K562 (cell line): Measurements from ENCODE around the gene IFNA7. TPM values are rescaled to one million over a fixed set of nuclear protein-coding genes. Genes with fewer than 3 reads are reported as not detected.
"Not testable (repeated sequence)": the region's sequence is repeated elsewhere in the genome, so short reads cannot be mapped to it uniquely, and the experiment has no call there.

Experiments used
- ATAC-seq: fragments of 200-7000 bp; cut with Tn5 transposase; 3 replicates; pipeline ENCODE4 v1.9.1; 2020; ENCODE audit warnings: moderate library complexity
- BruUV-seq: library from RNA; stranded (reverse); fragments of 400-500 nt; replicated peaks from 2 replicates; lab custom pipeline; 2021; lab: Mats Ljungman, UMichigan
- CTCF ChIA-PET: fragments of 300-600 bp; formaldehyde crosslinking; extraction: SDS; loops from one replicate; lab custom pipeline; 2021; ENCODE audit warnings: low intra/inter-chr PET ratio; lab: Yijun Ruan, JAX
- POLR2A ChIA-PET: fragments of 300-600, 350-650 bp; sonication (Branson Sonifier 250); formaldehyde crosslinking; extraction: SDS; loops from one replicate; lab custom pipeline; 2021; ENCODE audit warnings: antibody characterized with exemption, inconsistent platforms; lab: Yijun Ruan, JAX
- DNase-seq, 4 experiments: peaks; one replicate each; pipeline versions ENCODE4 v3.0.0 to v3.0.0-alpha.2; 2011 to 2018; ENCODE audit warnings: low spot score in 3 of 4, mixed read lengths in 3 of 4; ENCODE audit errors: extremely low read depth in 1 of 4
- FAIRE-seq: peaks from 2 replicates; lab custom pipeline; 2011; peaks lifted over from hg19 to GRCh38; lab: Jason Lieb, UNC
- H2AFZ ChIP-seq: 2 replicates; pipeline ENCODE4 v1.6.0; 2011; ENCODE audit warnings: low read depth, low read length, control low read depth, inconsistent platforms
- H3K27ac ChIP-seq: fragments of 200-600 bp; 3 replicates; pipeline ENCODE4 v1.8.0; 2011; ENCODE audit warnings: low read depth, mild to moderate bottlenecking, control low read depth, inconsistent platforms, low read length, moderate library complexity, mixed read lengths; ENCODE audit errors: extremely low read depth
- H3K27me3 ChIP-seq, 2 experiments: fragments of 300-600 bp in 1 of 2; 2 replicates in 1 of 2; 3 replicates in 1 of 2; pipeline versions ENCODE4 v1.6.0 to v1.8.0; 2011; ENCODE audit warnings: inconsistent platforms in 2 of 2, low read length in 2 of 2, mild to moderate bottlenecking in 1 of 2, mixed read lengths in 1 of 2, moderate library complexity in 1 of 2; ENCODE audit not compliant: control insufficient read depth in 2 of 2, insufficient read depth in 2 of 2
- H3K36me3 ChIP-seq: fragments of 300-600 bp; 3 replicates; pipeline ENCODE4 v1.8.0; 2011; ENCODE audit warnings: mild to moderate bottlenecking, low read length, inconsistent platforms; ENCODE audit not compliant: control insufficient read depth, insufficient read depth
- H3K4me1 ChIP-seq, 2 experiments: fragments of 200-600 bp in 1 of 2; replicated peaks in 1 of 2; 2 replicates in 1 of 2; 3 replicates in 1 of 2; pipeline versions ENCODE4 v1.5.1 to v1.8.0; 2011; ENCODE audit warnings: inconsistent platforms in 2 of 2, low read length in 2 of 2, mild to moderate bottlenecking in 1 of 2, mixed read lengths in 1 of 2, moderate library complexity in 1 of 2; ENCODE audit not compliant: control insufficient read depth in 2 of 2, insufficient read depth in 2 of 2
- H3K4me2 ChIP-seq: 2 replicates; pipeline ENCODE4 v1.6.1; 2011; ENCODE audit warnings: low read length, control low read depth, inconsistent platforms, mixed read lengths; ENCODE audit not compliant: insufficient read depth
- H3K4me3 ChIP-seq: fragments of 200-600 bp; sonication (generic), shearing (Covaris generic); 2 replicates; pipeline ENCODE4 v1.5.1; 2016; ENCODE audit warnings: control low read depth, inconsistent platforms
- H3K79me2 ChIP-seq: fragments of 200-600 bp; 3 replicates; pipeline ENCODE4 v1.8.0; 2011; ENCODE audit warnings: low read length, inconsistent platforms; ENCODE audit not compliant: control insufficient read depth, insufficient read depth
- H3K9ac ChIP-seq, 2 experiments: 2 replicates each; pipeline versions ENCODE4 v1.6.0 to v1.6.1; 2011; ENCODE audit warnings: low read depth in 2 of 2, low read length in 2 of 2, control low read depth in 1 of 2, inconsistent platforms in 1 of 2, mild to moderate bottlenecking in 1 of 2, mixed read lengths in 1 of 2; ENCODE audit not compliant: insufficient read depth in 1 of 2
- H3K9me1 ChIP-seq: one replicate; pipeline ENCODE4 v1.6.0; 2011; ENCODE audit warnings: inconsistent platforms, mild to moderate bottlenecking, low read length, moderate library complexity; ENCODE audit not compliant: control insufficient read depth, insufficient read depth
- H3K9me3 ChIP-seq: replicated peaks from 2 replicates; pipeline ENCODE4 v1.5.1; 2011; ENCODE audit warnings: low read depth, low read length, inconsistent platforms; ENCODE audit not compliant: control insufficient read depth, insufficient read depth
- H4K20me1 ChIP-seq: replicated peaks from 2 replicates; pipeline ENCODE4 v1.6.1; 2011; ENCODE audit warnings: low read length, inconsistent platforms, mixed read lengths; ENCODE audit not compliant: control insufficient read depth, insufficient read depth
- GABPB2 ChIP-seq: fragments of 250-450 bp; sonication (Bioruptor Pico); conservative IDR thresholded peaks from 2 replicates; pipeline ENCODE4 v1.5.1; 2021; ENCODE audit warnings: mild to moderate bottlenecking
- NFRKB ChIP-seq: fragments of 450-650 bp; IDR thresholded peaks from 2 replicates; pipeline ENCODE4 v1.6.1; 2016; ENCODE audit warnings: low read depth
- WGBS: fragments of 100-300 bp; shearing (Covaris generic); methylation state at CpG from one replicate; pipeline ENCODE4 v1.1.6; 2016; ENCODE audit warnings: low coverage, mixed read lengths; ENCODE audit not compliant: insufficient coverage; ENCODE audit errors: missing lambda C conversion rate; 5-methylcytosine and 5-hydroxymethylcytosine counted together
- in situ Hi-C: fragments of 300-500 bp; cut with MboI; formaldehyde crosslinking; loops from 4 replicates; pipeline ENCODE4 v1.15.0; 2018; ENCODE audit warnings: inconsistent platforms, mixed read lengths
- intact Hi-C: fragments of 100-400 bp; cut with micrococcal nuclease; formaldehyde crosslinking; loops from 2 replicates; pipeline ENCODE4 v1.14.2; 2022
- polyA plus RNA-seq, 8 experiments: library from polyadenylated mRNA; depleted of rRNA in 4 of 8; stranded (reverse) in 5 of 8; unstranded in 3 of 8; fragments of >200 nt; fragmentation: Nextera tagmentation in 2 of 8; fragmentation: Illumina TruSeq in 1 of 8; extraction: Ambion mirVana in 2 of 8; extraction: Trizol in 1 of 8; gene quantifications; 2 replicates each; pipeline versions ENCODE4 v1.2.1 to v1.2.3, GENCODE V29; 2011 to 2014; ENCODE audit warnings: inconsistent platforms in 1 of 8, missing spikeins in 1 of 8
- total RNA-seq, 7 experiments: library from RNA; depleted of rRNA in 6 of 7; stranded (reverse); fragments of >200 nt in 6 of 7; fragmentation: Illumina TruSeq in 2 of 7; extraction: Trizol in 2 of 7; gene quantifications; 2 replicates each; pipeline versions ENCODE4 v1.2.1 to v1.2.3, GENCODE V29; 2011 to 2021; ENCODE audit warnings: low replicate concordance in 1 of 7

Gene IFNA7
- total and polyA plus RNA-seq, 9 of the 15 experiments (the other 6 are each of a cell fraction or from before 2014, with no cell fraction given): not detected

DNA sequence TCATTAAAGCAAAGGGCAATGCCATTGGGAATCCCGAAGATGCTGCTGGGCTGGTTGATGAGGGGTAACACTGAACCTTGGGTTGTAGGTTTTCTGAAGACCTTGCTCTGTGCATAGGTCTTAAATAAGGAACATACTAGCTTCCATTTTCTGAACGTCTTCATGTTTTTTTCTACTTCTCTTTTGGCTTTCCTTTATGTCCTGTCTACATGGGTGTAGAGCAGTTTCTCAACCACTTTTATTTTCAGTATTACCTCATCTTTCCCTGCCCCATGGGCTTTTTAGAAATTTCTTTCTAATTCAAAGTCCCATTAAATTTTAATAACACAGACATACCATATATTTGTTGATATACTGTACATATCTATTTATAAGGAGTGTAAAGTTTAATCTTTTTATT lies 37.9 kb upstream of the IFNA7 start, which contains the start of gene IFNA14:
Gene IFNA14 (minus strand): TSS at position 95 of the 400 bp plus-strand sequence. CDS start 70 bp downstream, at position 25.
- in situ Hi-C loops (no loop called here), intact Hi-C loops (no loop called here)
- Histone ChIP-seq H3K9me1 (no peaks in the 10 kb centered on the region), H3K79me2 (no peaks in the 10 kb centered on the region)
- TF ChIP-seq GABPB2: no peak
- TF ChIP-seq NFRKB: no peak
- TF ChIP-seq, all 486 proteins: peak for 0
- WGBS: no CpG with 5 or more reads among the region's 2 CpGs
- no peaks in the 10 kb centered on the region for H3K27me3 ChIP-seq
- H3K4me1 ChIP-seq: no peaks in the 10 kb centered on the region
- no peak within 1 kb of the TSS for H3K4me3 ChIP-seq
- H3K36me3 ChIP-seq: no peaks in the 10 kb centered on the region
- H3K27ac ChIP-seq: no peak within 1 kb of the TSS
- no peak for ATAC-seq
- H3K9ac ChIP-seq: no peak within 1 kb of the TSS
- no TSS peak for BruUV-seq
- ChIA-PET POLR2A (no interaction called here), CTCF (no interaction called here)
- no peaks in the 10 kb centered on the region for H4K20me1 ChIP-seq
- H2AFZ ChIP-seq: no peak within 1 kb of the TSS
- no peak within 1 kb of the TSS for H3K4me2 ChIP-seq
- FAIRE-seq: no peak
- no peak for DNase-seq
- no peaks in the 10 kb centered on the region for H3K9me3 ChIP-seq

DNA sequence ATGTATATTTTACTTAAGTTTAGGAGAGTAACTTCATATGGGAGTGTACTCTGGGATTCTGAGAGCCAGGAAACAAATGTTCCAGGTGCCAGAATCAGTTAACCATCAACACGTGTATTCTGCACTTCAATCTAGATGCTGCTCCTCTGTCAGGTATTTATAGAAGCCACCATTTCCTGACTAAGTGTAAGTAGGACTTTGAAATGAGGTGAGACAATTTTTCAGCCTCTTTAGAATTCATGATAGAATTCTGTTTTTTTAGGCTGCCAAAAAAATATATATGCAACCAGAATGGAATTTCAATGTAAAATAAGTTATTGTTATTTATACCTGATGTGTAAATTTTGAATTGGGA lies 34.3 kb upstream of the IFNA7 start:
- FAIRE-seq, H3K27me3 ChIP-seq, H4K20me1 ChIP-seq, POLR2A ChIA-PET, H2AFZ ChIP-seq, H3K9ac ChIP-seq, BruUV-seq, H3K4me1 ChIP-seq, DNase-seq, in situ Hi-C loops, H3K79me2 ChIP-seq, H3K4me3 ChIP-seq, H3K9me1 ChIP-seq, intact Hi-C loops, H3K36me3 ChIP-seq, H3K27ac ChIP-seq, CTCF ChIA-PET, ATAC-seq, H3K4me2 ChIP-seq, H3K9me3 ChIP-seq: not testable (repeated sequence)
- no CpG with 5 or more reads among the region's 1 CpG for WGBS

DNA sequence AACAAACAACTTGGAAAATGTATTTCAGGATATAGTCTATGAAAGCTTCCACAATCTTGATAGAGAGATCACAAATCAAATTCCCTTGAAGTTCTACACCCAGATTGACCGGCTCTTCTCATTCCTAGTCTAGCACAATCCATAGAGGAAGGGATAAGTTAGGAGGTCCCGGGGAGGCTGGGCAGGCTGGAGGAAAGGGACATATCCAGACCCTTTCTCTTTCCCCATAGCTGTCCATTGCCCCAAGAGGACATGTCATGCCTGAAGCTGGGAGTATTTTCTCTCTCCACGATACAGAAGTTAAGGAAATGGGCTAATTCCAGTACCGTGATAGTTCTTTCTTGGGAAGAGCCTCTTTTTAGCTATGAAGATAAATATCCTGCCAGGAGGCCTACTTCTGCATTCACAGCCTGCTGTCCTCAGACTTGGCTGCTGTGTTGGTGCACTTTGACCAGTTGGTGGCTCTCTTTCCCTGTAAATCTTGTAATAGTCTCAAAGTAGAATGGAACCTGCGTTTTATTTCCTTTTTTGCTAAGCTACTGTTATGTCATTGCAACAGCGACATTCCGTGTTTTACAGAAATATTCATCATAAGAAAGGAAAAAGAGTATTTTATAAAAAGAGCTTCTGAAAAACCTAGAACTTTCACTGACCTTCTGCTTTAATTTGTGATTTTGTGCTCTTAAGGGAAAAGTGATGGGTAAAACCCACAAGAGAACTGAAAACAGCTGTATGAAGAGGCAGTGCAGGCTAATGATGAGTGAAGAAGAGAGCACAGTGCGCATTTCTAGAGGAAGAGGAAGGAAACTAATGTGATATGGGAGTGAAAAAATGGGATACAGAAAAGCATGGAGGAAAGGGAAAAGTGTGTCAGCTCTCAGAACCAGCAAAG lies 33.7 kb upstream of the IFNA7 start:
- H3K79me2 ChIP-seq, H3K27me3 ChIP-seq, CTCF ChIA-PET, H3K4me2 ChIP-seq, FAIRE-seq, POLR2A ChIA-PET, ATAC-seq, DNase-seq, H3K9me3 ChIP-seq, H3K4me3 ChIP-seq, intact Hi-C loops, H3K27ac ChIP-seq, BruUV-seq, H4K20me1 ChIP-seq, H3K9me1 ChIP-seq, H3K4me1 ChIP-seq, H2AFZ ChIP-seq, H3K9ac ChIP-seq, H3K36me3 ChIP-seq, in situ Hi-C loops: not testable (repeated sequence)
- no CpG with 5 or more reads among the region's 8 CpGs for WGBS
